Astrocyte (in vitro differentiated cells and primary cell): ENCODE results near the gene PODXL. TPM values are rescaled to one million over a fixed set of nuclear protein-coding genes. Genes with fewer than 3 reads are reported as not detected.
A peak's percentile ranks its signal among the peaks of the same experiment; 100 is the strongest.
"Not testable (repeated sequence)": the region's sequence is repeated elsewhere in the genome, so short reads cannot be mapped to it uniquely, and the experiment has no call there.

Experiments used
- DNase-seq: peaks from one replicate; pipeline ENCODE4 v3.0.0-alpha.2; 2010; ENCODE audit warnings: low read depth
- FAIRE-seq: peaks from 2 replicates; lab custom pipeline; 2011; peaks lifted over from hg19 to GRCh38; lab: Jason Lieb, UNC
- H2AFZ ChIP-seq: 2 replicates; pipeline ENCODE4 v1.6.0; 2012; ENCODE audit warnings: low read depth, low read length, inconsistent platforms
- H3K27ac ChIP-seq: 2 replicates; pipeline ENCODE4 v1.5.1; 2011; ENCODE audit warnings: low read depth, low read length, inconsistent platforms
- H3K27me3 ChIP-seq: 2 replicates; pipeline ENCODE4 v1.6.0; 2011; ENCODE audit warnings: low read length, inconsistent platforms; ENCODE audit not compliant: insufficient read depth
- H3K36me3 ChIP-seq: 2 replicates; pipeline ENCODE4 v1.5.1; 2011; ENCODE audit warnings: low read length, inconsistent platforms; ENCODE audit not compliant: insufficient read depth
- H3K4me1 ChIP-seq: 2 replicates; pipeline ENCODE4 v1.5.1; 2011; ENCODE audit warnings: low read length, inconsistent platforms; ENCODE audit not compliant: insufficient read depth
- H3K4me2 ChIP-seq: 2 replicates; pipeline ENCODE4 v1.6.0; 2012; ENCODE audit warnings: low read length, inconsistent platforms
- H3K4me3 ChIP-seq: 2 replicates; pipeline ENCODE4 v1.5.1; 2011; ENCODE audit warnings: low read depth, mild to moderate bottlenecking, low read length, inconsistent platforms; ENCODE audit not compliant: insufficient read depth
- H3K79me2 ChIP-seq: 2 replicates; pipeline ENCODE4 v1.6.0; 2012; ENCODE audit warnings: mild to moderate bottlenecking, low read length, inconsistent platforms; ENCODE audit not compliant: insufficient read depth
- H3K9ac ChIP-seq: 2 replicates; pipeline ENCODE4 v1.6.0; 2012; ENCODE audit warnings: mild to moderate bottlenecking, low read length, inconsistent platforms
- H3K9me3 ChIP-seq: 2 replicates; pipeline ENCODE4 v1.5.1; 2012; ENCODE audit warnings: low read depth, mild to moderate bottlenecking, low read length, inconsistent platforms; ENCODE audit not compliant: insufficient read depth
- H4K20me1 ChIP-seq: 2 replicates; pipeline ENCODE4 v1.6.0; 2012; ENCODE audit warnings: low read length, inconsistent platforms; ENCODE audit not compliant: insufficient read depth
- H3K27ac Mint-ChIP-seq: one replicate; pipeline ENCODE4 v1.8.0; 2021; ENCODE audit warnings: mild to moderate bottlenecking, mixed read lengths; ENCODE audit not compliant: unreplicated experiment
- H3K27me3 Mint-ChIP-seq: one replicate; pipeline ENCODE4 v1.8.0; 2021; ENCODE audit warnings: low read depth, mixed read lengths; ENCODE audit not compliant: unreplicated experiment
- H3K36me3 Mint-ChIP-seq: one replicate; pipeline ENCODE4 v1.8.0; 2021; ENCODE audit warnings: low read depth, mixed read lengths; ENCODE audit not compliant: unreplicated experiment
- H3K4me1 Mint-ChIP-seq: one replicate; pipeline ENCODE4 v1.8.0; 2021; ENCODE audit warnings: low read depth, mixed read lengths; ENCODE audit not compliant: unreplicated experiment
- H3K4me3 Mint-ChIP-seq: one replicate; pipeline ENCODE4 v1.8.0; 2021; ENCODE audit warnings: mild to moderate bottlenecking, moderate library complexity, mixed read lengths; ENCODE audit not compliant: unreplicated experiment
- H3K9me3 Mint-ChIP-seq: one replicate; pipeline ENCODE4 v1.8.0; 2021; ENCODE audit warnings: mild to moderate bottlenecking, mixed read lengths; ENCODE audit not compliant: unreplicated experiment
- CTCF ChIP-seq: IDR thresholded peaks from 2 replicates; pipeline ENCODE4 v1.5.1; 2011; ENCODE audit warnings: low read depth, mild to moderate bottlenecking, inconsistent platforms, low read length, moderate library complexity; ENCODE audit not compliant: insufficient read depth
- EZH2 ChIP-seq: IDR thresholded peaks from 2 replicates; pipeline ENCODE4 v1.6.1; 2012; ENCODE audit warnings: mild to moderate bottlenecking, low read length, inconsistent platforms; ENCODE audit not compliant: insufficient read depth
- total RNA-seq: library from RNA; stranded (reverse); gene quantifications from 2 replicates; pipeline ENCODE4 v1.2.1, GENCODE V29; 2021

PODXL gene
- total RNA-seq, 1 donor from 2014 or later: 47.1 TPM

- Mint-ChIP-seq H3K9me3 (no peaks in the 10 kb centered on the region), H3K4me1 (peaks cover 22% of the 10 kb centered on the region), H3K4me3 (no peak overlapping the region), H3K27ac (peak overlapping the region; percentile 26), H3K27me3 (no peaks in the 10 kb centered on the region), H3K36me3 (peaks cover 2% of the 10 kb centered on the region)
- no peaks in the 10 kb centered on the region for H4K20me1 ChIP-seq
- H3K9me3 ChIP-seq: no peaks in the 10 kb centered on the region
- no peak overlapping the region for H3K4me3 ChIP-seq
- no peak for FAIRE-seq
- DNase-seq: no peak
- no peaks in the 10 kb centered on the region for H3K4me1 ChIP-seq
- no peak overlapping the region for H3K4me2 ChIP-seq
- H2AFZ ChIP-seq: no peak overlapping the region
- no peak overlapping the region for H3K9ac ChIP-seq
- TF ChIP-seq CTCF: no peak
- no peak for TF ChIP-seq EZH2
- H3K27me3 ChIP-seq: no peaks in the 10 kb centered on the region
- H3K36me3 ChIP-seq: no peaks in the 10 kb centered on the region
- H3K79me2 ChIP-seq: peaks cover 10% of the 10 kb centered on the region
- no peak overlapping the region for H3K27ac ChIP-seq
These were observed 34.7 kb downstream of the PODXL start for GRCh38 chr7:131521651-131522163.

- Histone ChIP-seq H3K79me2 (no peaks in the 10 kb centered on the region), H2AFZ (no peak overlapping the region), H4K20me1 (no peaks in the 10 kb centered on the region), H3K4me2 (no peak overlapping the region), H3K4me3 (no peak overlapping the region), H3K27ac (no peak overlapping the region), H3K4me1 (no peaks in the 10 kb centered on the region), H3K9ac (no peak overlapping the region), H3K9me3 (no peaks in the 10 kb centered on the region), H3K36me3 (no peaks in the 10 kb centered on the region), H3K27me3 (no peaks in the 10 kb centered on the region)
- TF ChIP-seq CTCF (no peak), EZH2 (no peak)
- Mint-ChIP-seq H3K4me3 (no peak overlapping the region), H3K36me3 (peaks cover 2% of the 10 kb centered on the region), H3K4me1 (peaks cover 21% of the 10 kb centered on the region), H3K27ac (no peak overlapping the region), H3K27me3 (no peaks in the 10 kb centered on the region), H3K9me3 (no peaks in the 10 kb centered on the region)
- no peak for DNase-seq
- no peak for FAIRE-seq
These were observed 37.8 kb downstream of the PODXL start for GRCh38 chr7:131518626-131519025.

- FAIRE-seq (no peak), DNase-seq (no peak)
- peaks cover 5% of the 10 kb centered on the region for H4K20me1 ChIP-seq
- no peak overlapping the region for H3K4me3 ChIP-seq
- no peaks in the 10 kb centered on the region for H3K36me3 ChIP-seq
- Mint-ChIP-seq H3K4me3 (no peak overlapping the region), H3K36me3 (peaks cover 2% of the 10 kb centered on the region), H3K27ac (no peak overlapping the region), H3K27me3 (no peaks in the 10 kb centered on the region), H3K9me3 (no peaks in the 10 kb centered on the region), H3K4me1 (peaks cover 23% of the 10 kb centered on the region)
- peaks cover 6% of the 10 kb centered on the region for H3K4me1 ChIP-seq
- H2AFZ ChIP-seq: no peak overlapping the region
- no peak overlapping the region for H3K4me2 ChIP-seq
- H3K79me2 ChIP-seq: no peaks in the 10 kb centered on the region
- H3K9ac ChIP-seq: no peak overlapping the region
- H3K27me3 ChIP-seq: no peaks in the 10 kb centered on the region
- TF ChIP-seq CTCF (no peak), EZH2 (no peak)
- H3K9me3 ChIP-seq: no peaks in the 10 kb centered on the region
- no peak overlapping the region for H3K27ac ChIP-seq
These were observed 39.1 kb downstream of the PODXL start for GRCh38 chr7:131517218-131517923.

GRCh38 chr7:131515471-131515870 is 41.0 kb downstream of the PODXL start:
- H3K27ac ChIP-seq, H3K79me2 ChIP-seq, H3K9me3 Mint-ChIP-seq, H3K4me2 ChIP-seq, H3K9me3 ChIP-seq, H2AFZ ChIP-seq, H4K20me1 ChIP-seq, H3K27ac Mint-ChIP-seq, H3K27me3 ChIP-seq, DNase-seq, H3K4me1 ChIP-seq, H3K9ac ChIP-seq, H3K36me3 Mint-ChIP-seq, H3K27me3 Mint-ChIP-seq, H3K4me3 ChIP-seq, H3K36me3 ChIP-seq, FAIRE-seq, H3K4me3 Mint-ChIP-seq: not testable (repeated sequence)
- H3K4me1 Mint-ChIP-seq: peaks cover 15% of the 10 kb centered on the region
